Central memory CD8-positive, alpha-beta T cell (primary cell): Measurements from ENCODE around the gene SCUBE2.
"Not testable (repeated sequence)": the region's sequence is repeated elsewhere in the genome, so short reads cannot be mapped to it uniquely, and the experiment has no call there.

ENCODE experiments used
- ATAC-seq: fragments of 150-1000 bp; cut with Tn5 transposase; replicated peaks from 2 replicates; pipeline ENCODE4 v1.10.0; 2022; ENCODE audit warnings: mild to moderate bottlenecking, moderate FRiP score, moderate number of reproducible peaks; ENCODE audit not compliant: poor library complexity, severe bottlenecking; ENCODE audit errors: extremely low read depth
- DNase-seq, 2 donors: peaks; one replicate each; pipeline ENCODE4 v3.0.0; 2021; ENCODE audit warnings: low spot score in 2 of 2
- H3K27ac Mint-ChIP-seq: one replicate; pipeline ENCODE4 v1.8.0; 2022; ENCODE audit warnings: low read depth, mild to moderate bottlenecking, moderate library complexity, mixed read lengths
- H3K27me3 Mint-ChIP-seq: one replicate; pipeline ENCODE4 v1.8.0; 2022; ENCODE audit warnings: mixed read lengths
- H3K36me3 Mint-ChIP-seq: one replicate; pipeline ENCODE4 v1.8.0; 2022; ENCODE audit warnings: mild to moderate bottlenecking, moderate library complexity, mixed read lengths; ENCODE audit not compliant: insufficient read depth
- H3K4me1 Mint-ChIP-seq: one replicate; pipeline ENCODE4 v1.8.0; 2022; ENCODE audit warnings: mixed read lengths
- H3K4me3 Mint-ChIP-seq: one replicate; pipeline ENCODE4 v1.8.0; 2022; ENCODE audit warnings: mild to moderate bottlenecking, moderate library complexity, mixed read lengths
- H3K9me3 Mint-ChIP-seq: one replicate; pipeline ENCODE4 v1.8.0; 2022; ENCODE audit warnings: mixed read lengths

The SCUBE2 gene

DNA sequence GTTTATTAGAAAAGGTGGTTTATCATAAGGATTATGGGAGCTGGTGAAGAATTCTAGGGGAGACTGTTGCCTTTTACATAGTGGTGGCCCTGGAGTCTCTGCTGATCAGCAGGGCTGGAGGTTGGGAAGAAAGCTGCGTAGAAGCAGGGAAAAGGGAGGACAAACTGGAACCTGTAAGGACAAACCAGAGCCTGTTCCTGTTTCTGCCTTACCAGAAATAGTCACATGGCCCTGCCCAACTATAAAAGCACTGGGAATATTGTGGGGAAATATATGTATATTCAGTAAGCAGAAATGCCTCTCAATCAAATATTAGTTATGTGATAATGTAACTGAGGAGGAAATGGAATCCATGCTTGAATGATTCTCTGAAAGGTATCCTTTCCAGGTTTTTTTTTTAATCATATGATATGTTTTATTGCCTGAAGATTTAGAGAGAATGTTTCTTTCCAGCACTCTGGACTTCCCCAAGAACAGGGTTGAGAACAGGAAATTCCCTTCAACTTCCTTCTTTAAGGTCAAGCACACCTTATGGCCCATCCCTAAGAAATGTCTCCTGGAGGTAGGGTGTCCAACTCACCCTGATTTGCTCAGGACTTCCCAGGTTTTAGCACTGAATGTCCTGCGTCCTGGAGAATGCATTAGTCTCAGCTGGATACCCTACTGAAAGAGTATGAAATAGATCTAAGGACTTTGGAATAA, 33.9 kb upstream of the SCUBE2 start:
- Mint-ChIP-seq H3K36me3 (no peaks in the 10 kb centered on the region), H3K4me1 (no peaks in the 10 kb centered on the region), H3K27ac (no peak overlapping the region), H3K4me3 (no peak overlapping the region), H3K27me3 (no peaks in the 10 kb centered on the region), H3K9me3 (no peaks in the 10 kb centered on the region)
- ATAC-seq, result no peak
- no peak for DNase-seq

DNA sequence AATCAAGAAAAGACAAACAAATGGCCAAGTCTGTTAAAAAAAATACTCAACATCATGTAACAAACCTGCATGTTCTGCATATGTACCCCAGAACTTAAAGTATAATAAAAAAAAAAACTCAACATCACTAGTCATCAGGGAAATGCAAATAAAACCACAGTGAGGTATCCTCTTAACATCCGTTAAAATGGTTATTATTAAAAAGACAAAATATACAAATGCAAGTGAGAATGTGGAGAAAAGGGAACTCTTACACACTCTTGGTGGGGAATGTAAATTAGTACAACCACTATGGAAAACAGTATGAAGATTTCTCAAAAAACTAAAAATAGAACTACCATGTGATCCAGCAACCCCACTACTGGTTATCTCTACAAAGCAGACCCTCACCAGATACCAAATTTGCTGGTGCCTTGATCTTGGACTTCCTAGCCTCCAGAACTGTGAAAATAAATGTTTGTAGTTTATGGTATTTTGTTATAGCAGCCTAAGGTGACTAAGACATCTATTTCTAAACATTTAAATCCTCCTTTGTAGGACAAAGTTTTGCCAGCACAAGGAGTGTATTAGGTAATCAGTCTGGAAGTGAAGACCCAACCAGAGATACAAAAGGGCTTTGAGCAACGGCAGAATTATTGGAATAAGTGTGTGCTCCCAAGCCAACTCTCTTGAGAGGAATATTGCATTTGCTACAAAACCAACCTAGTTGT, 32.4 kb upstream of the SCUBE2 start:
- H3K9me3 Mint-ChIP-seq, result no peaks in the 10 kb centered on the region
- no peak overlapping the region for H3K4me3 Mint-ChIP-seq
- H3K27me3 Mint-ChIP-seq, result no peaks in the 10 kb centered on the region
- H3K4me1 Mint-ChIP-seq, result no peaks in the 10 kb centered on the region
- H3K36me3 Mint-ChIP-seq, result no peaks in the 10 kb centered on the region
- no peak for ATAC-seq
- DNase-seq, result no peak
- no peak overlapping the region for H3K27ac Mint-ChIP-seq

- Mint-ChIP-seq H3K27me3 (no peaks in the 10 kb centered on the region), H3K4me1 (no peaks in the 10 kb centered on the region), H3K9me3 (no peaks in the 10 kb centered on the region), H3K27ac (no peak overlapping the region), H3K36me3 (no peaks in the 10 kb centered on the region), H3K4me3 (no peak overlapping the region)
- no peak for DNase-seq
- ATAC-seq, result no peak
These were observed 30.0 kb upstream of the SCUBE2 start for GRCh38 chr11:9121469-9121796.

GRCh38 chr11:9120664-9121468, 29.5 kb upstream of the SCUBE2 start:
- no peaks in the 10 kb centered on the region for H3K9me3 Mint-ChIP-seq
- no peak for DNase-seq
- H3K27ac Mint-ChIP-seq, result no peak overlapping the region
- ATAC-seq, result no peak
- H3K36me3 Mint-ChIP-seq, result no peaks in the 10 kb centered on the region
- H3K4me3 Mint-ChIP-seq, result no peak overlapping the region
- H3K27me3 Mint-ChIP-seq, result peaks cover 2% of the 10 kb centered on the region
- H3K4me1 Mint-ChIP-seq, result no peaks in the 10 kb centered on the region

- Mint-ChIP-seq H3K9me3 (no peaks in the 10 kb centered on the region), H3K4me3 (no peak overlapping the region), H3K36me3 (no peaks in the 10 kb centered on the region), H3K27me3 (peaks cover 20% of the 10 kb centered on the region), H3K27ac (no peak overlapping the region), H3K4me1 (no peaks in the 10 kb centered on the region)
- ATAC-seq, result no peak
- no peak for DNase-seq
These were observed 26.9 kb upstream of the SCUBE2 start for GRCh38 chr11:9118277-9118676.

GRCh38 chr11:9112075-9112474, 20.7 kb upstream of the SCUBE2 start:
- H3K4me3 Mint-ChIP-seq, result no peak overlapping the region
- peaks cover 26% of the 10 kb centered on the region for H3K27me3 Mint-ChIP-seq
- no peaks in the 10 kb centered on the region for H3K4me1 Mint-ChIP-seq
- DNase-seq, result no peak
- ATAC-seq, result no peak
- no peaks in the 10 kb centered on the region for H3K36me3 Mint-ChIP-seq
- no peak overlapping the region for H3K27ac Mint-ChIP-seq
- H3K9me3 Mint-ChIP-seq, result peaks cover 5% of the 10 kb centered on the region

- Mint-ChIP-seq H3K9me3 (peaks cover 5% of the 10 kb centered on the region), H3K27me3 (peaks cover 16% of the 10 kb centered on the region), H3K4me3 (no peak overlapping the region), H3K36me3 (no peaks in the 10 kb centered on the region), H3K4me1 (no peaks in the 10 kb centered on the region), H3K27ac (no peak overlapping the region)
- no peak for ATAC-seq
- DNase-seq, result no peak
These were observed 18.7 kb upstream of the SCUBE2 start for GRCh38 chr11:9109858-9110731.

- Mint-ChIP-seq H3K9me3 (no peaks in the 10 kb centered on the region), H3K4me1 (no peaks in the 10 kb centered on the region), H3K27me3 (peaks cover 26% of the 10 kb centered on the region), H3K27ac (no peak overlapping the region), H3K4me3 (no peak overlapping the region), H3K36me3 (no peaks in the 10 kb centered on the region)
- no peak for DNase-seq
- ATAC-seq, result no peak
These were observed 13.2 kb upstream of the SCUBE2 start for GRCh38 chr11:9104580-9104979.

- Mint-ChIP-seq H3K9me3 (no peaks in the 10 kb centered on the region), H3K4me3 (no peak overlapping the region), H3K36me3 (no peaks in the 10 kb centered on the region), H3K27ac (no peak overlapping the region), H3K4me1 (no peaks in the 10 kb centered on the region), H3K27me3 (peaks cover 26% of the 10 kb centered on the region)
- ATAC-seq (no peak), DNase-seq (no peak)
These were observed 12.3 kb upstream of the SCUBE2 start for GRCh38 chr11:9103542-9104276.

DNA sequence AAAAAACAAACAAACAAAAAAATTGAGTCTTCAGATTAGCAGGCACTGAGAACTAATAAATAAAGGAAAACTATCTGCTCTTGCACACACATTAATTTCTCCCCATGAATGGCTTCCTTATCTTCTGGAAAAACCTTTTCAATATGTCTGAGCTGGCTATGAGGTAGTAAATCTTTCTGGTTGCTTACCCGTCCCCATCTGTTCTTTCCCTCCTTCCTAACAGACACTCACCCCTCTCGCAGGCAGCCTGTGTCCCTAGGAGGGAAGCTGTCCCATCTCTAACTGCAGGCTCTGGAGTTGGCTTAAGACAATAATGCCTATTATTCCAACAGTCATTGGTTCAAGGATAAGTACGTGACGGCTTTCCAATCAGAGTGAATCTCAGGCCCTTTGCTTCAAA, 8.2 kb upstream of the SCUBE2 start:
- DNase-seq (no peak), ATAC-seq (no peak)
- H3K9me3 Mint-ChIP-seq, result no peaks in the 10 kb centered on the region
- H3K4me3 Mint-ChIP-seq, result no peak overlapping the region
- H3K27ac Mint-ChIP-seq, result no peak overlapping the region
- no peaks in the 10 kb centered on the region for H3K4me1 Mint-ChIP-seq
- no peaks in the 10 kb centered on the region for H3K36me3 Mint-ChIP-seq
- peaks cover 46% of the 10 kb centered on the region for H3K27me3 Mint-ChIP-seq

GRCh38 chr11:9098455-9098854, 7.1 kb upstream of the SCUBE2 start:
- DNase-seq, H3K4me3 Mint-ChIP-seq, H3K36me3 Mint-ChIP-seq, H3K4me1 Mint-ChIP-seq, H3K9me3 Mint-ChIP-seq, ATAC-seq, H3K27ac Mint-ChIP-seq: not testable (repeated sequence)
- peaks cover 50% of the 10 kb centered on the region for H3K27me3 Mint-ChIP-seq
